ENCODE data around the gene PLN.

The PLN gene

DNA sequence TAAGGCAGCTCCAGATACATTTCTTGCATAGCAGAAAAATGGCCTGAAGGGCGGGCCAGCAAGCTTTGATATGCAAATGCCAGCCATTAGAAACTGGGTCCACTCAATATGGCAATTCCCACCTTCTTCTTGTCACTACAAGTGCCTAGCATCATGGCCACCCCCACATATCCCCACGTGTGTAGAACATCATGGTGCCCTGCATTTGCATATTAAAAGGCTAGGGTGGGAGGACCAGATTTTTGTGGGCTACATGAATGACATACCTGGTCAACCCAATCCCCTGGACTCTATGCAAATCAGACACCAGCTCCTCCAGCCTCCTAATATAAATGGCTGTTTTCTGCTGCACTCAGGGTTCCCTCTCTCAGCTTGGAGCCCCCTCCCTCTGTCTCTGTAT lies 31.7 kb downstream of the PLN start:
- no peak for TF ChIP-seq POLR2AphosphoS5 (IDR thresholded peaks at IDR 0.05; ENCODE audit: low read depth, low read length)
- TF ChIP-seq FOXP2 (optimal IDR thresholded peaks at IDR 0.05; ENCODE audit: borderline replicate concordance, extremely low read depth, extremely low read length, insufficient read depth) = no peak
- no peak for TF ChIP-seq TAF1 (IDR thresholded peaks at IDR 0.05; ENCODE audit: borderline replicate concordance, insufficient read depth, low read length)
- TF ChIP-seq SIN3A (IDR thresholded peaks at IDR 0.05; ENCODE audit: borderline replicate concordance, insufficient read depth, low read length) = no peak
- TF ChIP-seq, protein P1, sequence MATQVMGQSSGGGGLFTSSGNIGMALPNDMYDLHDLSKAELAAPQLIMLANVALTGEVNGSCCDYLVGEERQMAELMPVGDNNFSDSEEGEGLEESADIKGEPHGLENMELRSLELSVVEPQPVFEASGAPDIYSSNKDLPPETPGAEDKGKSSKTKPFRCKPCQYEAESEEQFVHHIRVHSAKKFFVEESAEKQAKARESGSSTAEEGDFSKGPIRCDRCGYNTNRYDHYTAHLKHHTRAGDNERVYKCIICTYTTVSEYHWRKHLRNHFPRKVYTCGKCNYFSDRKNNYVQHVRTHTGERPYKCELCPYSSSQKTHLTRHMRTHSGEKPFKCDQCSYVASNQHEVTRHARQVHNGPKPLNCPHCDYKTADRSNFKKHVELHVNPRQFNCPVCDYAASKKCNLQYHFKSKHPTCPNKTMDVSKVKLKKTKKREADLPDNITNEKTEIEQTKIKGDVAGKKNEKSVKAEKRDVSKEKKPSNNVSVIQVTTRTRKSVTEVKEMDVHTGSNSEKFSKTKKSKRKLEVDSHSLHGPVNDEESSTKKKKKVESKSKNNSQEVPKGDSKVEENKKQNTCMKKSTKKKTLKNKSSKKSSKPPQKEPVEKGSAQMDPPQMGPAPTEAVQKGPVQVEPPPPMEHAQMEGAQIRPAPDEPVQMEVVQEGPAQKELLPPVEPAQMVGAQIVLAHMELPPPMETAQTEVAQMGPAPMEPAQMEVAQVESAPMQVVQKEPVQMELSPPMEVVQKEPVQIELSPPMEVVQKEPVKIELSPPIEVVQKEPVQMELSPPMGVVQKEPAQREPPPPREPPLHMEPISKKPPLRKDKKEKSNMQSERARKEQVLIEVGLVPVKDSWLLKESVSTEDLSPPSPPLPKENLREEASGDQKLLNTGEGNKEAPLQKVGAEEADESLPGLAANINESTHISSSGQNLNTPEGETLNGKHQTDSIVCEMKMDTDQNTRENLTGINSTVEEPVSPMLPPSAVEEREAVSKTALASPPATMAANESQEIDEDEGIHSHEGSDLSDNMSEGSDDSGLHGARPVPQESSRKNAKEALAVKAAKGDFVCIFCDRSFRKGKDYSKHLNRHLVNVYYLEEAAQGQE (IDR thresholded peaks at IDR 0.05; ENCODE audit: insufficient read depth in 1 of 2, low read depth in 2 of 2, low read length in 2 of 2) = no peak

DNA sequence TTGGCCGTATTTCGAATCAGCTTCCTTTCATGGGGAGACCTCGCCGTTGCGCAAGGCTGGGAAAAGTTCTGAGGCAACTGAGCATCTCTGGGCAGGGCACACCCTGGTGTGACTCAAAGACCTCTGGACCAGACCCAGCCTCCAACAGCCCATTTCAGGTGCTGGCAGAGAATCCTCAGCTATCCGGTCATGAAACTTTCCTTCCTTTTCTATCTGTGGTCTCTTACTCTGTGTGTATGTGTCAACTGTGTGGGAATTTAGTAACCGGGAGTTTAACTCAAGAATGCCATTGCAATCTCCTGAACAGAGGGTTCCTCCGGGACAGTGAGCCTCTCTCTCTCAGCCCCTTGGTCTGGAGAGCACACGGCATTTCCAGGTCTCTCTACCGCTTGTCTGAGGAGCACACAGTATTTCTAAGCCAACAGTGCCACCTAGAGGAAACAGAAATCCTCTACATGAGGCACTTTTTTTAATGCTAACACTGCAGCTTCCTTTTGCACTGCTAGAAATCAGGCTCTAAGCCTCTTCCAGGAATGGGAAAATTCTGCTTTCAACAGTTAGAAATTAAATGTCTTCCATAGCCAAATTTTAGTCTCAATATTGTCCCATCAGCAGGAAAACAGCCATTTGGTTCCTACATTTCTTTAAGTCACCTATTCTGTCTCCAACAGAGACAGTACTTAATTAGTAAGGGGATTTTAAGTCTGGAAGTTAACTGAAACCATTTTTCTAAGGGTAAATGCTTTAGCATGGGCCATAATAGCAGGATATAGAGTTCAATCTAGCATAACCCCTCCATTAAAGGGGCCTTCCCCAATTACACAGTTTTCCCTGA lies 32.7 kb downstream of the PLN start:
- no peak for TF ChIP-seq FOXP2 (optimal IDR thresholded peaks at IDR 0.05; ENCODE audit: borderline replicate concordance, extremely low read depth, extremely low read length, insufficient read depth)

DNA sequence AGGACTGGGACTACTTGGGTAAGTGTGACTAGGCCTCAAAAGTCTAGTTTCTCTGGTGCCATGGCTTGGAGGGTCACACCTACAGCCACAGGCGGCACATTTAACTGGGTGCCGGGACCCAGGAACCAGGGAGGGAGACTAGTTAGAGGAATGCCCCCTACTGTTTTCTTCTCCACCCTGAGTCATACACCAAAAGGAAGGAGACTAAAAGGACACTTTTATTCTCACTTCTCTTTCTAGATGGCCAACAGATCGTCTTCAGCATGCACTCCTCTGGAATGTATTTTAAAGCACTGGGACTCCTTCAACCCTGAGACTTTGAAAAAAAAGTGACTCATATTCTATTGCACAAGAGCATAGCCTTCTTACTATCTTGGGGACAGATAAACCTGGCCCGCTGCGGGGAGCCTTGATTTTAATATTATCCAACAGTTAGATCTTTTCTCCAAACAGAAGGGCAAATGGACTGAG lies 33.4 kb downstream of the PLN start:
- TF ChIP-seq SIN3A (IDR thresholded peaks at IDR 0.05; ENCODE audit: borderline replicate concordance, insufficient read depth, low read length) = no peak
- TF ChIP-seq TAF1 (IDR thresholded peaks at IDR 0.05; ENCODE audit: borderline replicate concordance, insufficient read depth, low read length) = no peak
- TF ChIP-seq POLR2AphosphoS5 (IDR thresholded peaks at IDR 0.05; ENCODE audit: low read depth, low read length) = no peak
- TF ChIP-seq, protein P1 (IDR thresholded peaks at IDR 0.05; ENCODE audit: insufficient read depth in 1 of 2, low read depth in 2 of 2, low read length in 2 of 2) = no peak
- no peak for TF ChIP-seq FOXP2 (optimal IDR thresholded peaks at IDR 0.05; ENCODE audit: borderline replicate concordance, extremely low read depth, extremely low read length, insufficient read depth)

DNA sequence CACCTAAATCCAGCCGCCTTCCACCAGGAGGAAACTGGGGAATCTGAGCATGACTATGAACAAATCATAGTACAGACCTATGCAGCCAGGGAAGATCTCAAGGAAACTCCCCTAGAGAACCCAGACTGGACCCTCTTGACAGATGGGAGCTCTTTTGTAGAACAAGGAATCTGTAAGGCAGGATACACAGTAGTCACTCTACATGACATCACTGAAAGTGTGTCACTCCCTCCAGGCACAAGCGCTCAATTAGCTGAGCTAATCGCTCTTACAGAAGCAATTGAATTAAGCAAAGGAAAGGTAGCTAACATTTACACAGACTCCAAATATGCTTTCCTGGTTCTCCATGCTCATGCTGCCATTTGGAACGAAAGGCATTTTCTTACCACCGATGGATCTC lies 36.8 kb downstream of the PLN start:
- TF ChIP-seq POLR2AphosphoS5 (IDR thresholded peaks at IDR 0.05; ENCODE audit: low read depth, low read length) = no peak
- TF ChIP-seq SIN3A (IDR thresholded peaks at IDR 0.05; ENCODE audit: borderline replicate concordance, insufficient read depth, low read length) = no peak
- TF ChIP-seq, protein P1 (IDR thresholded peaks at IDR 0.05; ENCODE audit: insufficient read depth in 1 of 2, low read depth in 2 of 2, low read length in 2 of 2) = no peak
- no peak for TF ChIP-seq TAF1 (IDR thresholded peaks at IDR 0.05; ENCODE audit: borderline replicate concordance, insufficient read depth, low read length)
- TF ChIP-seq FOXP2 (optimal IDR thresholded peaks at IDR 0.05; ENCODE audit: borderline replicate concordance, extremely low read depth, extremely low read length, insufficient read depth) = no peak

DNA sequence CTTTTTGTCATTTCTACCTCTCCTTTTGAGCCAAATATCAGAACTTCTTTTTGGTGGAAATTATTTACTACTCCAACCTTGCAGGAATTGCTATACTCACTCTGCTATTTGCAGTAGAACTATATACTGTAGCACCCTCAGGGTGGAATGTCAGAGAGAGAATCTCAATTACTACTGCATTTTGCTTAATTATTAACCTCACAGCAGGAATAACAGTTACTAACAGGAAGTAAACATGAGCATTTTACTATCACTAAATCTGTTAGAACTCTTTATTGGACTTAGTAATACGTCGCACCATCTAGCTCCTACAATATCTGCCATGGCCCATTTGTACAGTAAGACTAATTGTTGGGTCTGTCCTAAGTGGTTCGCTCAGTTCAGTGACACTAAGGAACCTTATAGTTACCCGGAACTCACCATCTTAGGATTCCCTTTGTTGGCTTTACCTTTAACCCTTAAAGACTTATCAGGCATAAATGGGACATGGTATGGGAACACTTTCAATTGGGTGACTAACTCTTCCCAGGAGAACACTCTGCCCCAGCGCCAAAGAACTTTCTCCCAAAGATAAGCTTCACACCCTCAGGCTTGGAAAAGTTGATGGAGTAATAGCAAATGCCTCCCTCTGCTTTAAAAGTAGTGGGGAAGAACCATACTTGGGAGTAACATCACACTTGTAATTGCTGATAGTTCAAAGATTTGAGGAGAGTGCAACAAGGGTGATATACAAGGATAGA lies 38.8 kb downstream of the PLN start:
- TF ChIP-seq FOXP2 (optimal IDR thresholded peaks at IDR 0.05; ENCODE audit: borderline replicate concordance, extremely low read depth, extremely low read length, insufficient read depth) (no peak), POLR2AphosphoS5 (IDR thresholded peaks at IDR 0.05; ENCODE audit: low read depth, low read length) (no peak), TAF1 (IDR thresholded peaks at IDR 0.05; ENCODE audit: borderline replicate concordance, insufficient read depth, low read length) (no peak), SIN3A (IDR thresholded peaks at IDR 0.05; ENCODE audit: borderline replicate concordance, insufficient read depth, low read length) (no peak)
- TF ChIP-seq, protein P1 (IDR thresholded peaks at IDR 0.05; ENCODE audit: insufficient read depth in 1 of 2, low read depth in 2 of 2, low read length in 2 of 2) = no peak
